Colonic mucosa (tissue), 4 donors: ENCODE measurements around the gene VCP. TPM values are rescaled to one million over a fixed set of nuclear protein-coding genes. Genes with fewer than 3 reads are reported as not detected.

ENCODE experiments used
- DNase-seq: peaks from one replicate; pipeline ENCODE4 v3.0.0-alpha.2; 2020
- H3K27ac ChIP-seq: fragments of 200-600 bp; one replicate; pipeline ENCODE4 v1.8.0; 2021
- H3K27me3 ChIP-seq: fragments of 200-600 bp; one replicate; pipeline ENCODE4 v1.8.0; 2021
- H3K36me3 ChIP-seq: fragments of 200-600 bp; one replicate; pipeline ENCODE4 v1.8.0; 2021
- H3K4me1 ChIP-seq: fragments of 200-600 bp; one replicate; pipeline ENCODE4 v1.8.0; 2021; ENCODE audit warnings: mild to moderate bottlenecking
- H3K4me3 ChIP-seq: fragments of 200-600 bp; one replicate; pipeline ENCODE4 v1.8.0; 2021
- H3K9ac ChIP-seq, 2 donors: one replicate each; pipeline ENCODE4 v1.7.0; 2013; ENCODE audit warnings: control low read depth in 2 of 2, low read depth in 2 of 2, low read length in 2 of 2
- H3K9me3 ChIP-seq: fragments of 200-600 bp; one replicate; pipeline ENCODE4 v1.8.0; 2021
- CTCF ChIP-seq: fragments of 200-600 bp; IDR thresholded peaks from one replicate; pipeline ENCODE4 v1.8.0; 2022; ENCODE audit warnings: antibody characterized with exemption, mild to moderate bottlenecking
- intact Hi-C: fragments of 100-400 bp; cut with DNase I; formaldehyde crosslinking; loops from one replicate; pipeline ENCODE4 v1.14.1; 2022
- total RNA-seq, 2 donors: library from RNA; stranded (reverse); fragmentation: NEBNext Ultra II Directional in 1 of 2; extraction: Animal tissue kit (Norgen Biotek cat#: 25700) in 1 of 2; gene quantifications; one replicate each; pipeline ENCODE4 v1.2.1, GENCODE V29; 2021
- donor health status: healthy.
- donor health status: DM: no; HTN: no; CAD: no.
- donor health status: DM: no; HTN: no; CAD: no.

The VCP gene
- 100 to 1,000 TPM; 176 to 287 TPM for total RNA-seq

DNA sequence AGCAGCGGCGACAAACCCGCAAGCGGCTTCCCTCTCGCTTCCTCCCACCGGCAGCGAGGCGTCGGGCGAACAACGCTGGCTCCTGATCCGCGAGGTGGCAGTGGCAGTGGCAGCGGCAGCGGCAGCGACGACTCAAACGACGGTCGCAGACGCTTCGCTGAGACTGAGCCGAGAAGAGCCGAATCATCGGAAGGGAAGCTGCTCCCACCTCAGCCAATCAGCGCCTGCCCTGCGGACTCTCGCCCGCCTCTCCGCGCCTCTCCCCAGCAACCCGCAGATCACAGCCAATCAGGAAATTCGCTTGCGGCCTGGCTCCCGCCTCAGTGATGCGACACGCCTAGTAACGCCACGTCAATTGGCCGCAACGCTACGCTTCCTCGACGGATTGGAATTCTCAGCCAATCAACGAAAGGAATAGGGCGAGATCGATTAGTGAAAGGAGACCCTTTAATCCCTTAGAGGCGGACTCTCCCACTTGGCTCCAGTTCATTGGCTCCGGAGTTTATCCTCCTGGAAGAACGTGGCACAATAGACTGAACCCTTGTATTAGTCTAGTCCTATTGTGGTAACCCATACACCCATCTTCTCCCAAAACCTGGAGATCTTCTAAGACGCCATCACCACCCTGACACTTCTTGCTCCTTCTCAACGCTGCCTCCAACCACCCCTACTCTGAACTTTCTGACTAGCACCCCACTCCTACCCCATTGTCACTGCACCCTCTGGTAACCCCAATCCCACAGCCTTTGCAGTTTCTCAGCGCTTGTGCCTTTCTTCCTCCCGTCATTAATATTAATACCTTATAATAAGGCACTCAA lies at the start of gene VCP:
Gene VCP, minus strand, starts transcription at position 165 of the 818 bp plus-strand sequence. CDS start 272 bp downstream, outside the sequence.
- Histone ChIP-seq H3K36me3 (peaks cover 3% of the 10 kb centered on the region), H3K9ac (peak within 1 kb of the TSS; percentile 76 to 97), H3K4me3 (peak within 1 kb of the TSS; percentile 99), H3K9me3 (no peaks in the 10 kb centered on the region), H3K27ac (peak within 1 kb of the TSS; percentile 100), H3K4me1 (peaks cover 15% of the 10 kb centered on the region), H3K27me3 (no peaks in the 10 kb centered on the region)
- no peak for TF ChIP-seq CTCF
- intact Hi-C loops: no loop called here
- DNase-seq: peak; percentile 98

DNA sequence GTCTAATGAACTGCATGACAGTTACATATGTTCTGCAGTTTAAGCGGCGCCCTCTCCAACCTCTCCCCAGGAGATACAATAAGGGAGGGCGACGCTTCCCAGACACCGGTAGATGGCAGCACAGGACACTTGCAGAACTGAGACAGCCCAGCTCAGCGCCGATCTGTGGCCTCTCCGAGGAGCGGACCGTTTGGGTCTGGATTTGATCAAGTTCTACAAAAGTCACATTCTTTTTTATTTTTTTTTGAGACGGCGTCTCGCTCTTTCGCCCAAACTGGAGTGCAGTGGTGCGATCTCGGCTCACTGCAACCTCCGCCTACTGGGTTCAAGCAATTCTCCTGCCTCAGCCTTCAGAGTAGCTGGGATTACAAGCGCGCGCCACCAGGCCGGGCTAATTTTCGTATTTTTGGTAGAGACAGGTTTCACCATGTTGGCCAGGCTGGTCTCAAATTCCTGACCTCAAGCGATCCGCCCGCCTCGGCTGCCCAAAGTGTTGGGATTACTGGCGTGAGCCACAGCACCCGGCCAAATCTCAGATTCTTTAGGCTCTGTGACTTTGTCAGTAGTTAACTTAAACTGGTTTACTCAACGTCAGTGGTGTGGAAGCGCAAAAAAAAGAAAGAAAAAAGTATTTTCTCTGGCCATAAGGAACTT lies 44.6 kb upstream of the VCP start:
- H3K4me3 ChIP-seq: peak overlapping the region; percentile 38
- peak; percentile 95 for DNase-seq
- H3K27me3 ChIP-seq: no peaks in the 10 kb centered on the region
- intact Hi-C loops: loop anchor here (2.0 kb wide), 2 partner anchors 142 to 360 kb away; no protein-coding TSS in a partner anchor
- H3K9me3 ChIP-seq: no peaks in the 10 kb centered on the region
- H3K4me1 ChIP-seq: peaks cover 6% of the 10 kb centered on the region
- peak; percentile 94 for TF ChIP-seq CTCF
- peak overlapping the region; percentile 91 for H3K27ac ChIP-seq
- H3K9ac ChIP-seq: peak overlapping the region; percentile 13 to 79
- H3K36me3 ChIP-seq: no peaks in the 10 kb centered on the region

DNA sequence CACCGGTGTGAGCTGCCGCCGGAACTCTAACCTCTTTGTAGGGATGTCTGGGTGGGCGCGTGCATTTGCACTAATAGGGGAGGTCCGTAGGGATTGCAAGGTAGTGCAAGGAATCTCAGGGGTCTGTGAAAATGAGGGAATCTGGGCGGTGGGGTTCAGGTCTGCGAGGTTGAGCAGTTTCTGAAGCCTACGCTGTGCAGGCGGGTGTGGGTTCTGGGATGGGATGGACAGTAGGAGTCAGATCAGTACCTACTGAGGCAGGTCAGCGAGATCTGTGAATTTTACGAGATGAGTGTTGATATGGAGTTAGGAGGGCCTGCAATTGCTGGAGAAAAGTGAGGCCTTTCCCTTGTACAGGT lies 44.1 kb upstream of the VCP start:
- Histone ChIP-seq H3K9me3 (no peaks in the 10 kb centered on the region), H3K27me3 (no peaks in the 10 kb centered on the region), H3K36me3 (no peaks in the 10 kb centered on the region), H3K4me1 (peaks cover 6% of the 10 kb centered on the region), H3K4me3 (peak overlapping the region; percentile 38), H3K9ac (peak overlapping the region; percentile 13 to 79), H3K27ac (peak overlapping the region; percentile 91)
- no peak for DNase-seq
- TF ChIP-seq CTCF: no peak
- intact Hi-C loops: loop anchor here (2.0 kb wide), 2 partner anchors 142 to 360 kb away; no protein-coding TSS in a partner anchor

DNA sequence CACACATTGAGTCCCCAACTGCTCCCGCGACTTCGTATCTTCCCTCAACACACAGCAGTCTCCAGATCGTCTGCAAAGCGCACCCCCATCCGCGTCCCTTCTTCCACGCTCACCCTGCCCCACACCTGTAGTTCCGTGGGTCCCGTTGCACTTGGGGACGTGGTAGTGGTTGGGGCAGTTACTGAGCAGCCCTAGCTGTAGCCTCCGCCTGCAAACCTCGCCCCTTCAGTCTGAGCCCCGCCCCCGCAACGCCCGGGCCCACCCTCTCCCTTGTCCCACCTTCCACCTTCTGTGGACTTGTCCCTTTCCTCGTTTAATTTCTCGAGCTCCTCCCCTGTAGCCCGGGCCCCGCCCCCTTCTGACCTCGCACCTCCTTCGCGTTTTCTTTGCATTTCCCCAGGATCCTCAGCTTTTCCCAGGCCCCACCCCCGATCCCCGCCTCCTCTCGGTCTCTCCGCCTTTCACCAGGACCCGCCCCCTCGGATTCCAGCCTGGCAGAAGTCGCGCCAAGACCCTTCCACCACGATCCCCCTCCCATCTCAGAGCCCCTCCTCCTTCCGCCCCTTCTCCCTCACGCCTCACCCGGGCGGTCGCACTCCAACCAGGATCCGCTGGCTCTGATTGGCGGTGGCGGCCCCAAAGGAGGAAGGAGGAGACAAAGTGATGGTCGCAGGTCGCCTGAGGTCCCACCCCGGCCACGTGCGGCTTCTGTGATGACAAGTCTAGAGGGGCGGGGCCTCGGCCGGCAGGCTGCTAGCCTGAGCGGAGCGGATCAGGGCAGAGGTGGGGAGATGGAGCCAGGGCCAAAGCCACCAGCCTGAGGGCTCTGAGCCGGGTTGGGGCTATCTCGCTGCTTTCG lies 43.5 kb upstream of the VCP start, which contains the start of gene ATOSB:
Gene ATOSB, minus strand, starts transcription at position 183 of the 859 bp plus-strand sequence. CDS start 7,588 bp downstream, outside the sequence.
- DNase-seq: peak; percentile 100
- H3K27me3 ChIP-seq: no peaks in the 10 kb centered on the region
- intact Hi-C loops: loop anchor here (2.0 kb wide), 2 partner anchors 143 to 361 kb away; no protein-coding TSS in a partner anchor
- H3K4me3 ChIP-seq: peak within 1 kb of the TSS; percentile 38
- H3K9ac ChIP-seq: peak within 1 kb of the TSS; percentile 74 to 93
- TF ChIP-seq CTCF: no peak
- H3K27ac ChIP-seq: peak within 1 kb of the TSS; percentile 91
- H3K9me3 ChIP-seq: no peaks in the 10 kb centered on the region
- H3K4me1 ChIP-seq: peaks cover 6% of the 10 kb centered on the region
- no peaks in the 10 kb centered on the region for H3K36me3 ChIP-seq
